ENCODE data around the gene TRIM34.
"Not testable (repeated sequence)": the region's sequence is repeated elsewhere in the genome, so short reads cannot be mapped to it uniquely, and the experiment has no call there.

Gene TRIM34

DNA sequence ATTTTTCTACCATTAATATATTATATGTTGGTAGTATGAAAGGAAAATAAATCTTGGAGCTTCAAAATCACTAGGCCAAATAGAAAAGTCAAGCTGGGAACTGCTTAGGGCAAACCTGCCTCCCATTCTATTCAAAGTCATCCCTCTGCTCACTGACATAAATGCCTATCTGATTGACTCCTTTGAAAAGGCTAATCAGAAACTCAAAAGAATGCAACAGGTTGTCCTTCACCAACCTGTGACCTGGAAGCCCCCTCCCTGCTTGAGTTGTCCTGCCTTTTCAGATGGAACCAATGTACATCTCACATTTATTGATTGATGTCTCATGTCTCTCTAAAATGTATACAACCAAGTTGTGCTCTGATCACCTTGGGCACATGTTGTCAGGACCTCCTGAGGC is 3.2 kb upstream of the TRIM34 start:
- no peak for DNase-seq (ENCODE audit: low spot score)

DNA sequence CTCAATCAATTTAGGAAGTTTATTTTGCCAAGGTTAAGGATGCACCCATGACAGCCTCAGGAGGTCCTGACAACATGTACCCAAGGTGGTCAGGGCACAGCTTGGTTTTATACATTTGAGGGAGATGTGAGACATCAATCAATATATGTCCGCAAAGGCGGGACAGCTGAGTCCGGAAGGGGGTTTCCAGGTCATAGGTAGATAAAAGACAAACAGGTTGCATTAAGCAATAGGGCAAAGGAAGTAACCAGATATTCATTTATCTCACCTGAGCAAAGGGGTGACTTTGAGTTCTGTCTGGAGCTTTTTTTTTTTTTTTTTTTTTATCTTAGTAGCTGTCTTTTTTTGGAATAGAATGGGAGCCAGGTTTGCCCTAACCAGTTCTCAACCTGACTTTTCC is 2.0 kb upstream of the TRIM34 start:
- DNase-seq (ENCODE audit: low spot score): no peak

GRCh38 chr11:5625281-5625680 is 480 bp downstream of the TRIM34 start:
- DNase-seq (ENCODE audit: low spot score): no peak

GRCh38 chr11:5626196-5626595 is 1.4 kb downstream of the TRIM34 start:
- no peak for DNase-seq (ENCODE audit: low spot score)

DNA sequence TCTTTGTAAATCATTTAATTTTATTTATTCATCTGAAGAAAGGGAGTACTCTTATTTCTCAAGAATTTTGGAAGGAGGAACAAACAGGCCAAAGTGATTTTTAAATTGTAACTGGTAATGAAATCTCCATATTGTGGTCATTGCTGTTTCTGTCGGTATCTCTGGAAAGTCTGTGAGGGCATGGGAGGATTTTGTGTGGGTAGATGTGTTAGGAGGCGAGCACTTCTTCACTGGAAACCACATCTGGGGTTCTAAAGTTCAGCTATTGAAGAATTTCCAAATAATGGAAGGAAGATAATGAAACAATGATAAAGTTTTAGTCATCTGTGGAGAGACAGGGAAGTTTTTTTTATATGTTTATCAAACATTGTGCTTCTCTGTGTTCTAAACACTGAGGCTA is 6.6 kb downstream of the TRIM34 start:
- no peak for DNase-seq (ENCODE audit: low spot score)

- DNase-seq (ENCODE audit: low spot score): no peak
These were observed 7.3 kb downstream of the TRIM34 start for GRCh38 chr11:5631969-5632635.

DNA sequence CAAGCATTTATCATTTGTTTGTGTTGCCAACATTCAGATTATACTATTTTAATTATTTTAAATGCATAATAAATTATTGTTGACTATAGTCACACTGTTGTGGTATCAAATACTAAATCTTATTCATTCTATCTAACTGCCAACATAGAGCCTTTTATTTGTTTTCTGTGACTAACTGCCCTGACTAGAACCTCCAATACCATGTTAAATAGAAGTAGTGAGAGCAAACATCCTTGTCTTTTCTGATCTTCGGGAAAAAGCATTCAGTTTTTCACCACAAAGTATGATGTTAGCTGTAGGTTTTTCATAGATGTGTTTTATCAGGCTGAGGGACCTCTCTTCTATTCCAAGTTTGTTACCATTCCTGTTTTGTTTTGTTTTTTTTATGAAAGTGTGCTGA is 15.2 kb downstream of the TRIM34 start:
- no peak for DNase-seq (ENCODE audit: low spot score)

DNA sequence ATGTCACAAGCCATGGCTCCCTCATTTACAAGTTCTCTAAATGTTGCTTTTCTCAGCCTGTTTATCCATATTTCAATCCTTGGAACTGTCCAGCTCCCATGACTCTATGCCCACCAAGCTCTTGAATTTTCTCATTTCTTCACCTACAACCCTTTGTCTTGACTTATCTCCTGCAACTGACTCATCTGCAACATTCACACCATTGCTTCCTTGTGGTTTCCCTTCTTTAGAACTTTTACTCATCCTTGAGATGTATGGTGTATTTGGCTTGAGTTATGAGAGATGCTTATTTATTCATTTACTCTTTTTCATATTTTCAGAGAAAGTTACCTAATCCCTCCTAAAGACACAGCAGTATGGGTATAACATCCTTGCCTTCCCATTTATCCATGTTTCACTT is 18.8 kb downstream of the TRIM34 start:
- DNase-seq (ENCODE audit: low spot score): no peak

- no peak for DNase-seq (ENCODE audit: low spot score)
These were observed 21.3 kb downstream of the TRIM34 start for GRCh38 chr11:5646139-5646538.

DNA sequence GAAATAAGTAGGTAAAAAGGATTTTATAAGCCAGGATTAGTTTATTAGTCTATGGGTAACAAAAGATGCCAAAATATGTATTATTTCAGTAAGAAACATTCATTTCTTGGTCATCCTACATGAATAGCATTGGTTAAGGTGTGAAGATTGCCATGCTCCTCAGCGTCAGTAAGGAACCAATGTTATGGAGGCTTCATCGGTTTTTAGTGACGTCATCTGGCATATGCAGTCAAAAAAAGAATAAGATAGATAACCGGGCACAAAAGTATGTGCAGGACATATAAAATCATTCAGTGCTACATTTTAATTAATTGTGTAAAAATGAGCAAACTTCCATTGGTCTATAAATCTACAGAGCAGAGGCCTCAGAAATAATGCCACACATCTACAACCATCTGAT is 30.7 kb downstream of the TRIM34 start:
- no peak for DNase-seq (ENCODE audit: low spot score)

DNA sequence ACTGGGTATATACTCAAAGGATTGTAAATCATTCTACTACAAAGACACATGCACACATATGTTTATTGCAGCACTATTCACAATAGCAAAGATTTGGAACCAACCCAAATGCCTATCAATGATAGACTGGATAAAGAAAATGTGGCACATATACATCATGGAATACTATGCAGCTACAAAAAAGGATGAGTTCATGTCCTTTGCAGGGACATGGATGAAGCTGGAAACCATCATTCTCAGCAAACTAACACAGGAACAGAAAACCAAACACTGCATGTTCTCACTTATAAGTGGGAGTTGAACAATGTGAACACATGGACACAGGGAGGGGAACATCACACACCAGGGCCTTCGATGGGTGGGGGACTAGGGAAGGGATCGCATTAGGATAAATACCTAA is 32.2 kb downstream of the TRIM34 start:
- not testable (repeated sequence) for DNase-seq (ENCODE audit: low spot score)

GRCh38 chr11:5658318-5658717 is 33.5 kb downstream of the TRIM34 start:
- DNase-seq (ENCODE audit: low spot score): no peak

DNA sequence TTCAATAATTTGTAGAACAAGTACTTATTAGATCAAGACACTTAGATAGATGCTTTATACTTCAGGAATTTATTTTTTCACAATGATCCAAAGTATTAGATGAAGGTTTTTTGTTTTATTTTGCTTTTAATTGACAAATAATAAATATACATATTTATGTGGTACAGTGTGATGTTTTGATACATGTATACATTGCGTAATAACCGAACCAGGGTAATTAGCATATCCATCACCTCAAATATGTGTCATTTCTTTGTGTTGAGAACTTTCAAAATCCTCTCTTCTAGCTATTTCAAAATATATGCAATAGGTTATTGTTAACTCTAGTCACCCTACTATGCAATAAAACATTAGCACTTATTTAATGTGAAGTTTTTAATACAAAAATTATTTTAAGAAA is 38.7 kb downstream of the TRIM34 start:
- DNase-seq (ENCODE audit: low spot score): no peak

GRCh38 chr11:5665051-5665570 is 40.3 kb downstream of the TRIM34 start:
- DNase-seq (ENCODE audit: low spot score): no peak

GRCh38 chr11:5665746-5666401 is 41.1 kb downstream of the TRIM34 start:
- DNase-seq (ENCODE audit: low spot score): no peak

GRCh38 chr11:5666402-5666793 is 41.6 kb downstream of the TRIM34 start:
- no peak for DNase-seq (ENCODE audit: low spot score)

- no peak for DNase-seq (ENCODE audit: low spot score)
These were observed 47.0 kb downstream of the TRIM34 start for GRCh38 chr11:5671831-5672230.

GRCh38 chr11:5674391-5674790 is 49.6 kb downstream of the TRIM34 start:
- DNase-seq (ENCODE audit: low spot score): no peak

GRCh38 chr11:5679811-5680210 is 55.0 kb downstream of the TRIM34 start:
- no peak for DNase-seq (ENCODE audit: low spot score)

DNA sequence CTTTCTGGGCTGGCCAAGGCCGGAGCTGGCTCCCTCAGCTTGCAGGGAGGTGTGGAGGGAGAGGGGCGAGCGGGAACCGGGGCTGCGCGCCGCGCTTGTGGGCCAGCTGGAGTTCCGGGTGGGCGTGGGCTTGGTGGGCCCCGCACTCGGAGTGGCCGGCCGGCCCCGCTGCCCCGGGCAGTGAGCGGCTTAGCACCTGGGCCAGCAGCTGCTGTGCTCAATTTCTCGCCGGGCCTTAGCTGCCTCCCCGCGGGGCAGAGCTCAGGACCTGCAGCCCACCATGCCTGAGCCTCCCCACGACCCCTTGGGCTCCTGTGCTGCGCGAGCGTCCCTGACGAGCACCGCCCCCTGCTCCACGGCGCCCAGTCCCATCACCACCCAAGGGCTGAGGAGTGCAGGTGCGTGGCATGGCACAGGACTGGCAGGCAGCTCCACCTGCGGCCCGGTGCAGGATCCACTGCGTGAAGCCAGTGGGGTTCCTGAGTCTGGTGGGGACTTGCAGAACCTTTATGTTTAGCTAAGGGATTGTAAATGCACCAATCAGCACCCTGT is 58.2 kb downstream of the TRIM34 start:
- DNase-seq (ENCODE audit: low spot score): not testable (repeated sequence)

GRCh38 chr11:5683620-5684019 is 58.8 kb downstream of the TRIM34 start:
- not testable (repeated sequence) for DNase-seq (ENCODE audit: low spot score)

- DNase-seq (ENCODE audit: low spot score): no peak
These were observed 59.3 kb downstream of the TRIM34 start for GRCh38 chr11:5684036-5684645.

Data from globus pallidus (tissue), 1 donor.